BJ (cell line): Measurements from ENCODE around the gene SCIN. TPM values are rescaled to one million over a fixed set of nuclear protein-coding genes. Genes with fewer than 3 reads are reported as not detected.
"Not testable (repeated sequence)": the region's sequence is repeated elsewhere in the genome, so short reads cannot be mapped to it uniquely, and the experiment has no call there.

Experiments used
- CTCF ChIA-PET: fragments of 350-600 bp; formaldehyde crosslinking; extraction: SDS; loops from one replicate; lab custom pipeline; 2021; ENCODE audit warnings: antibody characterized with exemption, inconsistent platforms; lab: Yijun Ruan, JAX
- POLR2A ChIA-PET: fragments of 300-600 bp; sonication (Branson Sonifier 250); formaldehyde crosslinking; extraction: SDS; loops from one replicate; lab custom pipeline; 2021; ENCODE audit warnings: antibody characterized with exemption; lab: Charles Lee
- DNase-seq: peaks from one replicate; pipeline ENCODE4 v3.0.0-alpha.2; 2011; ENCODE audit warnings: low read depth
- H3K27me3 ChIP-seq: 2 replicates; pipeline ENCODE4 v1.6.0; 2011; ENCODE audit warnings: low read length; ENCODE audit not compliant: control insufficient read depth, insufficient read depth
- H3K36me3 ChIP-seq: 2 replicates; pipeline ENCODE4 v1.5.1; 2011; ENCODE audit warnings: low read length; ENCODE audit not compliant: control insufficient read depth, insufficient read depth
- H3K4me3 ChIP-seq: 2 replicates; pipeline ENCODE4 v1.5.1; 2011; ENCODE audit warnings: low read depth, mild to moderate bottlenecking, control low read depth, low read length
- CTCF ChIP-seq: IDR thresholded peaks from 2 replicates; pipeline ENCODE4 v1.5.1; 2011; ENCODE audit warnings: low read depth, mild to moderate bottlenecking, control low read depth, inconsistent platforms, low read length, moderate library complexity; ENCODE audit not compliant: insufficient read depth
- polyA plus RNA-seq: library from polyadenylated mRNA; depleted of rRNA; stranded (reverse); fragments of >200 nt; gene quantifications from 2 replicates; pipeline ENCODE4 v1.2.3, GENCODE V29; 2011

Gene SCIN
- polyA plus RNA-seq, 1 experiment = 0.06 TPM

GRCh38 chr7:12686891-12687717 lies 116.6 kb downstream of the SCIN start, which contains the start of gene ARL4A:
Gene ARL4A (plus strand): TSS chr7:12687633. CDS start chr7:12688255, 622 bp downstream.
- TF ChIP-seq CTCF = peak; percentile 40
- CTCF ChIA-PET = interaction anchor here (0.6 to 5.4 kb wide), 62 partner anchors 10 to 575 kb away, joined by 3 to 74 read pairs (median 4); no protein-coding TSS in a partner anchor
- Histone ChIP-seq H3K27me3 (no peaks in the 10 kb centered on the region), H3K36me3 (no peaks in the 10 kb centered on the region), H3K4me3 (peak within 1 kb of the TSS; percentile 81)
- POLR2A ChIA-PET = interaction anchor here (0.6 to 1.0 kb wide), 4 partner anchors 28 to 180 kb away, joined by 3 to 4 read pairs (median 4); no protein-coding TSS in a partner anchor
- peak; percentile 80 for DNase-seq

- DNase-seq = no peak
- no peaks in the 10 kb centered on the region for H3K27me3 ChIP-seq
- TF ChIP-seq CTCF = no peak
- H3K4me3 ChIP-seq = peak overlapping the region; percentile 81
- no peaks in the 10 kb centered on the region for H3K36me3 ChIP-seq
- POLR2A ChIA-PET = interaction anchor here (0.6 kb wide), 1 partner anchor 32 kb away, joined by 3 read pairs; no protein-coding TSS in a partner anchor
- CTCF ChIA-PET = interaction anchor here (0.6 to 5.4 kb wide), 36 partner anchors 9 to 574 kb away, joined by 3 to 74 read pairs (median 4); no protein-coding TSS in a partner anchor
Observed at GRCh38 chr7:12687718-12688171, 117.2 kb downstream of the SCIN start.

- POLR2A ChIA-PET = not testable (repeated sequence)
- CTCF ChIA-PET = interaction anchor here (0.8 to 5.4 kb wide), 5 partner anchors 9 to 427 kb away, joined by 3 to 74 read pairs (median 3); no protein-coding TSS in a partner anchor
Observed at GRCh38 chr7:12688485-12689170, 118.1 kb downstream of the SCIN start.

GRCh38 chr7:12689451-12689850 lies 118.9 kb downstream of the SCIN start:
- no peak for TF ChIP-seq CTCF
- ChIA-PET CTCF (interaction anchor here (0.8 to 1.3 kb wide), 2 partner anchors 8 to 13 kb away, joined by 3 read pairs; no protein-coding TSS in a partner anchor), POLR2A (no interaction called here)
- Histone ChIP-seq H3K4me3 (no peak overlapping the region), H3K27me3 (no peaks in the 10 kb centered on the region), H3K36me3 (no peaks in the 10 kb centered on the region)
- DNase-seq = no peak

More at GRCh38 chr7:12688485-12689170, 118.1 kb downstream of the SCIN start:
- H3K27me3 ChIP-seq, H3K4me3 ChIP-seq, H3K36me3 ChIP-seq, DNase-seq: not testable (repeated sequence)

GRCh38 chr7:12690041-12690878 lies 119.7 kb downstream of the SCIN start:
- no peaks in the 10 kb centered on the region for H3K27me3 ChIP-seq
- ChIA-PET CTCF (interaction anchor here (0.6 to 1.2 kb wide), 4 partner anchors 22 to 209 kb away, joined by 3 read pairs; no protein-coding TSS in a partner anchor), POLR2A (interaction anchor here (0.6 kb wide), 1 partner anchor 14 kb away, joined by 3 read pairs; no protein-coding TSS in a partner anchor)
- no peaks in the 10 kb centered on the region for H3K36me3 ChIP-seq
- TF ChIP-seq CTCF = no peak
- H3K4me3 ChIP-seq = no peak overlapping the region
- no peak for DNase-seq

GRCh38 chr7:12691388-12691787 lies 120.9 kb downstream of the SCIN start:
- POLR2A ChIA-PET = not testable (repeated sequence)
- CTCF ChIA-PET = interaction anchor here (0.8 to 1.1 kb wide), 2 partner anchors 155 to 208 kb away, joined by 3 read pairs; no protein-coding TSS in a partner anchor

More at GRCh38 chr7:12691388-12691787, 120.9 kb downstream of the SCIN start:
- not testable (repeated sequence) for H3K36me3 ChIP-seq, H3K27me3 ChIP-seq, H3K4me3 ChIP-seq, DNase-seq
